ENCODE measurements around the gene CACNA1B.

GRCh38 chr9:138047469-138048040 lies 170.0 kb downstream of the CACNA1B start:
- no peak for TF ChIP-seq POLR2AphosphoS5 (IDR thresholded peaks at IDR 0.05)
- no peak for TF ChIP-seq CTCF (IDR thresholded peaks at IDR 0.05)
- no peak for TF ChIP-seq POLR2A (IDR thresholded peaks at IDR 0.05)

All from suprapubic skin (tissue), 4 donors.